IPS DF 19.7 (cell line): ENCODE results near the gene TAF9B.
"Not testable (repeated sequence)": the region's sequence is repeated elsewhere in the genome, so short reads cannot be mapped to it uniquely, and the experiment has no call there.

Experiments used
- DNase-seq: peaks from one replicate; pipeline ENCODE4 v3.0.0-alpha.2; 2013; ENCODE audit warnings: low read depth, low spot score

TAF9B gene

GRCh38 chrX:78116766-78117165 is 22.7 kb downstream of the TAF9B start:
- no peak for DNase-seq

GRCh38 chrX:78116365-78116764 is 23.1 kb downstream of the TAF9B start:
- DNase-seq: no peak

GRCh38 chrX:78111140-78111931 is 28.1 kb downstream of the TAF9B start:
- no peak for DNase-seq

GRCh38 chrX:78109458-78109857 is 30.0 kb downstream of the TAF9B start:
- no peak for DNase-seq

- DNase-seq: no peak
Observed at GRCh38 chrX:78106651-78106986, 32.8 kb downstream of the TAF9B start.

GRCh38 chrX:78105944-78106650 is 33.4 kb downstream of the TAF9B start:
- DNase-seq: no peak

- no peak for DNase-seq
Observed at GRCh38 chrX:78104447-78105176, 34.8 kb downstream of the TAF9B start.

GRCh38 chrX:78103623-78104446 is 35.6 kb downstream of the TAF9B start, which contains the start of gene PGK1:
PGK1 (plus strand) TSS chrX:78104248; CDS start chrX:78104341, 93 bp downstream.
- DNase-seq: peak; percentile 81

GRCh38 chrX:78103001-78103622 is 36.3 kb downstream of the TAF9B start:
- DNase-seq: no peak

GRCh38 chrX:78102091-78102490 is 37.4 kb downstream of the TAF9B start:
- DNase-seq: no peak

GRCh38 chrX:78098108-78098507 is 41.3 kb downstream of the TAF9B start:
- no peak for DNase-seq

- peak; percentile 60 for DNase-seq
Observed at GRCh38 chrX:78092296-78092695, 47.2 kb downstream of the TAF9B start.

GRCh38 chrX:78081413-78081812 is 58.0 kb downstream of the TAF9B start:
- not testable (repeated sequence) for DNase-seq
